PC-9 (cell line): ENCODE data around the gene TRPM7. TPM values are rescaled to one million over a fixed set of nuclear protein-coding genes. Genes with fewer than 3 reads are reported as not detected.

Experiments used
- Bru-seq: library from RNA; stranded (reverse); fragments of 400-500 nt; gene quantifications from one replicate; lab custom pipeline; 2021; lab: Mats Ljungman, UMichigan
- BruChase-seq, 2 experiments: library from RNA; stranded (reverse); fragments of 400-500 nt; gene quantifications; one replicate each; lab custom pipeline; 2021; lab: Mats Ljungman, UMichigan
- BruUV-seq: library from RNA; stranded (reverse); fragments of 400-500 nt; replicated peaks from 2 replicates; lab custom pipeline; 2021; lab: Mats Ljungman, UMichigan
- CTCF ChIA-PET: fragments of 300-600 bp; sonication (Branson Sonifier 250); formaldehyde crosslinking; loops from one replicate; lab custom pipeline; 2022; ENCODE audit warnings: antibody characterized with exemption; lab: Charles Lee
- POLR2A ChIA-PET: fragments of 300-600 bp; sonication (Branson Sonifier 250); formaldehyde crosslinking; loops from one replicate; lab custom pipeline; 2022; ENCODE audit warnings: antibody characterized with exemption; ENCODE audit not compliant: unreplicated experiment; lab: Charles Lee
- DNase-seq, 2 experiments: peaks; one replicate each; pipeline versions ENCODE4 v3.0.0 to v3.0.0-alpha.2; 2015 to 2022; ENCODE audit warnings: mixed read lengths in 1 of 2
- H2AFZ ChIP-seq: fragments of 200-600 bp; sonication (generic); 2 replicates; pipeline ENCODE4 v1.8.1; 2017; ENCODE audit warnings: antibody characterized with exemption
- H3F3A ChIP-seq: fragments of 200-600 bp; sonication (generic); 2 replicates; pipeline ENCODE4 v1.8.1; 2017; ENCODE audit warnings: antibody characterized with exemption, mild to moderate bottlenecking, low read depth; ENCODE audit not compliant: insufficient read depth
- H3K27ac ChIP-seq: fragments of 200-600 bp; sonication (generic); 2 replicates; pipeline ENCODE4 v1.6.1; 2016; ENCODE audit warnings: mixed run types
- H3K27me3 ChIP-seq: fragments of 200-600 bp; sonication (generic); 2 replicates; pipeline ENCODE4 v1.6.1; 2016; ENCODE audit warnings: low read depth, mixed run types; ENCODE audit not compliant: insufficient read depth
- H3K36me3 ChIP-seq: fragments of 200-600 bp; sonication (generic); 2 replicates; pipeline ENCODE4 v1.6.1; 2016; ENCODE audit warnings: low read depth, mixed run types
- H3K4me1 ChIP-seq: fragments of 200-600 bp; sonication (generic); replicated peaks from 2 replicates; pipeline ENCODE4 v1.6.1; 2016; ENCODE audit warnings: mixed run types; ENCODE audit not compliant: insufficient read depth
- H3K4me2 ChIP-seq: fragments of 200-600 bp; sonication (generic); 2 replicates; pipeline ENCODE4 v1.6.1; 2017; ENCODE audit warnings: mixed run types
- H3K4me3 ChIP-seq: fragments of 200-600 bp; sonication (generic); 2 replicates; pipeline ENCODE4 v1.6.1; 2016; ENCODE audit warnings: mixed run types
- H3K79me2 ChIP-seq: fragments of 200-600 bp; sonication (generic); 2 replicates; pipeline ENCODE4 v1.6.1; 2017; ENCODE audit warnings: low read depth, mixed run types
- H3K9me2 ChIP-seq: fragments of 200-600 bp; sonication (generic); 2 replicates; pipeline ENCODE4 v1.8.1; 2017; ENCODE audit warnings: mild to moderate bottlenecking; ENCODE audit not compliant: insufficient read depth
- H3K9me3 ChIP-seq: fragments of 200-600 bp; sonication (generic); 2 replicates; pipeline ENCODE4 v1.8.1; 2016; ENCODE audit warnings: low read depth; ENCODE audit not compliant: insufficient read depth
- H4K20me1 ChIP-seq: fragments of 200-600 bp; sonication (generic); 2 replicates; pipeline ENCODE4 v1.8.1; 2017; ENCODE audit not compliant: insufficient read depth
- EZH2 ChIP-seq: fragments of 200-600 bp; sonication (generic); IDR thresholded peaks from 2 replicates; pipeline ENCODE4 v1.8.0; 2017; ENCODE audit warnings: antibody characterized with exemption, low read depth
- intact Hi-C: fragments of 100-400 bp; cut with micrococcal nuclease; formaldehyde crosslinking; loops from one replicate; pipeline ENCODE4 v1.10.0; 2022; ENCODE audit not compliant: unreplicated experiment
- long read RNA-seq: library from polyadenylated mRNA; stranded (forward); transcript quantifications from one replicate; pipeline ENCODE4 v2.0.0, GENCODE V29; 2022
- total RNA-seq: library from RNA; stranded (reverse); gene quantifications from 2 replicates; pipeline ENCODE4 v1.2.3, GENCODE V29; 2021
- TF ChIP-seq, protein P1 (sequence below): fragments of 200-600 bp; sonication (generic); conservative IDR thresholded peaks from 2 replicates; pipeline ENCODE4 v1.6.1; 2017; ENCODE audit warnings: mixed run types, antibody characterized with exemption, mild to moderate bottlenecking, moderate library complexity

Gene TRPM7, protein sequence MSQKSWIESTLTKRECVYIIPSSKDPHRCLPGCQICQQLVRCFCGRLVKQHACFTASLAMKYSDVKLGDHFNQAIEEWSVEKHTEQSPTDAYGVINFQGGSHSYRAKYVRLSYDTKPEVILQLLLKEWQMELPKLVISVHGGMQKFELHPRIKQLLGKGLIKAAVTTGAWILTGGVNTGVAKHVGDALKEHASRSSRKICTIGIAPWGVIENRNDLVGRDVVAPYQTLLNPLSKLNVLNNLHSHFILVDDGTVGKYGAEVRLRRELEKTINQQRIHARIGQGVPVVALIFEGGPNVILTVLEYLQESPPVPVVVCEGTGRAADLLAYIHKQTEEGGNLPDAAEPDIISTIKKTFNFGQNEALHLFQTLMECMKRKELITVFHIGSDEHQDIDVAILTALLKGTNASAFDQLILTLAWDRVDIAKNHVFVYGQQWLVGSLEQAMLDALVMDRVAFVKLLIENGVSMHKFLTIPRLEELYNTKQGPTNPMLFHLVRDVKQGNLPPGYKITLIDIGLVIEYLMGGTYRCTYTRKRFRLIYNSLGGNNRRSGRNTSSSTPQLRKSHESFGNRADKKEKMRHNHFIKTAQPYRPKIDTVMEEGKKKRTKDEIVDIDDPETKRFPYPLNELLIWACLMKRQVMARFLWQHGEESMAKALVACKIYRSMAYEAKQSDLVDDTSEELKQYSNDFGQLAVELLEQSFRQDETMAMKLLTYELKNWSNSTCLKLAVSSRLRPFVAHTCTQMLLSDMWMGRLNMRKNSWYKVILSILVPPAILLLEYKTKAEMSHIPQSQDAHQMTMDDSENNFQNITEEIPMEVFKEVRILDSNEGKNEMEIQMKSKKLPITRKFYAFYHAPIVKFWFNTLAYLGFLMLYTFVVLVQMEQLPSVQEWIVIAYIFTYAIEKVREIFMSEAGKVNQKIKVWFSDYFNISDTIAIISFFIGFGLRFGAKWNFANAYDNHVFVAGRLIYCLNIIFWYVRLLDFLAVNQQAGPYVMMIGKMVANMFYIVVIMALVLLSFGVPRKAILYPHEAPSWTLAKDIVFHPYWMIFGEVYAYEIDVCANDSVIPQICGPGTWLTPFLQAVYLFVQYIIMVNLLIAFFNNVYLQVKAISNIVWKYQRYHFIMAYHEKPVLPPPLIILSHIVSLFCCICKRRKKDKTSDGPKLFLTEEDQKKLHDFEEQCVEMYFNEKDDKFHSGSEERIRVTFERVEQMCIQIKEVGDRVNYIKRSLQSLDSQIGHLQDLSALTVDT (N-terminal part only)
- total RNA-seq (33.6 and 40.3 TPM in 2 replicates), Bru-seq, nascent RNA (percentile 87 among the genes with signal in this experiment), BruChase-seq, experiment 1, labeled RNA remaining after a 2-hour chase (percentile 91 among the genes with signal in this experiment), BruChase-seq, experiment 2, labeled RNA remaining after a 6-hour chase (percentile 85 among the genes with signal in this experiment)
- long read RNA-seq, full-length matches to known transcripts = 2 of 8 reads
- long read RNA-seq, partial matches to known transcripts = 0 of 8 reads
- long read RNA-seq, other reads (novel, unspliced or antisense) = 6 of 8 reads

DNA sequence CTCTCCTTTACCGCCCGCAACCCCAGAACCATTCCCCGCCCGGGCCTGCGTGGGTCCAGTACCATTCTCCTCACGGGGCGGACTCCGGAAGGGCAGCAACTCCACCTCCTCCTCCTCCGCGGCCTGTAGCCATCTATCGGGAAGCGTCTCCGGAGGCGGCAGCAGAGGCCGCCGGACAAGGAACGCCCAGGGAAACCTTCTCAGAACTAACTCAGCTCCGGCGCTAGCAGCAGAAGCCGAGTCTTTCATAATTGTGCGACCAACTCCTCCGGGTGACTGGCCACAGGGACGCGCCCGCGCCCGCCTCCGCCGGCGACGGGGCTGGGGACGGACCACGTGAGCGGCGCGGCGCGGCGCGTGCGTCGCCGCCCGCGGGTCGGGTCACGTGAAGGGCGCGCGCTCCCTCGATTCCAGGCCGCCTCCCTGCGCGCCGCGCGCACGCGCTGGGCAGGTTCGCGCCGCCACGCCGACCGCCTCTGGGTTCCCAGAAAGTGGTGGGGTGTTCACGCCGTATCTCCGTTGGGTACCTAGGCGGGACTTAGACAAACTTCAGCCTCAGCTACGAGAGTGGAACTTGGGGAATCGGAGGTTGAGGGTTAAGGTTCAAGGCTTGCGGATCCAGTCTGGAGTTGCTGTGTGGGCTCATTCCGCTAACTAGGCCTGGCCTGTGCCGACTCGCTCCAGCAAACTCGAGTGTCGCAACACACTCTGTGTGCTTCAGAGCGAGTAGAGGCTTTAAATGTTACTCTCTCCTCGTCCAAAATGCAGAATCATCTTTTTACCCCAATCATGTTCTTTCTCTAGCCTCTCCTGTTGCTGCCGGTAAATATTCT lies at the start of gene TRPM7:
Gene TRPM7, minus strand, starts transcription at position 329 of the 833 bp plus-strand sequence. Its CDS starts 264 bp downstream, at position 65.
- ChIA-PET POLR2A (no interaction called here), CTCF (no interaction called here)
- no peaks in the 10 kb centered on the region for H3K36me3 ChIP-seq
- no peaks in the 10 kb centered on the region for H3K27me3 ChIP-seq
- H3K9me2 ChIP-seq = no peaks in the 10 kb centered on the region
- DNase-seq = peak; percentile 66 to 87
- peak within 1 kb of the TSS; percentile 92 for H3K4me2 ChIP-seq
- H3K4me1 ChIP-seq = peaks cover 24% of the 10 kb centered on the region
- TF ChIP-seq, protein P1, sequence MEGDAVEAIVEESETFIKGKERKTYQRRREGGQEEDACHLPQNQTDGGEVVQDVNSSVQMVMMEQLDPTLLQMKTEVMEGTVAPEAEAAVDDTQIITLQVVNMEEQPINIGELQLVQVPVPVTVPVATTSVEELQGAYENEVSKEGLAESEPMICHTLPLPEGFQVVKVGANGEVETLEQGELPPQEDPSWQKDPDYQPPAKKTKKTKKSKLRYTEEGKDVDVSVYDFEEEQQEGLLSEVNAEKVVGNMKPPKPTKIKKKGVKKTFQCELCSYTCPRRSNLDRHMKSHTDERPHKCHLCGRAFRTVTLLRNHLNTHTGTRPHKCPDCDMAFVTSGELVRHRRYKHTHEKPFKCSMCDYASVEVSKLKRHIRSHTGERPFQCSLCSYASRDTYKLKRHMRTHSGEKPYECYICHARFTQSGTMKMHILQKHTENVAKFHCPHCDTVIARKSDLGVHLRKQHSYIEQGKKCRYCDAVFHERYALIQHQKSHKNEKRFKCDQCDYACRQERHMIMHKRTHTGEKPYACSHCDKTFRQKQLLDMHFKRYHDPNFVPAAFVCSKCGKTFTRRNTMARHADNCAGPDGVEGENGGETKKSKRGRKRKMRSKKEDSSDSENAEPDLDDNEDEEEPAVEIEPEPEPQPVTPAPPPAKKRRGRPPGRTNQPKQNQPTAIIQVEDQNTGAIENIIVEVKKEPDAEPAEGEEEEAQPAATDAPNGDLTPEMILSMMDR = no peak
- TF ChIP-seq EZH2 = no peak
- peak within 1 kb of the TSS; percentile 89 for H3K27ac ChIP-seq
- peak within 1 kb of the TSS; percentile 95 for H2AFZ ChIP-seq
- TSS peak; percentile 88 for BruUV-seq
- no peaks in the 10 kb centered on the region; the same call in 1 of the 2 replicates for H4K20me1 ChIP-seq
- peaks cover 9% of the 10 kb centered on the region; the same call in 1 of the 2 replicates for H3F3A ChIP-seq
- intact Hi-C loops = no loop called here
- H3K79me2 ChIP-seq = peaks cover 43% of the 10 kb centered on the region
- H3K9me3 ChIP-seq = no peaks in the 10 kb centered on the region
- peak within 1 kb of the TSS; percentile 90 for H3K4me3 ChIP-seq

DNA sequence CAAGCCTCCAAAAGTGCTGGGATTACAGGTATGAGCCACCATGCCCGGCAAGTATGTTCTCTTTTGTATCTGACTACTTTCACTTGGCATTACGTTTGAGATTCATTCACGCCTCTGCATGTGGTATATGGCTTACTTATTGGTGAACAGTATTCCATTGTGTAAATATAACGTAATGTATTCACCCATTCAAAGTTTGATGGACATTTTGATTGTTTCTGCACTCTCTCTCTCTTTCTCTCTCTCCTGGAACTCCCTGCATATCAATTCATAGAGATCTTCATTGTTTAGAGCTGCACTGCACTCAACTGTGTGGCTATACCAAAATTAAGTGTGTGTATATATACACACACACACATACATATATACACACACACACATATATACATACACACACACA lies 48.6 kb upstream of the TRPM7 start:
- intact Hi-C loops = no loop called here
- Histone ChIP-seq H3K9me2 (no peaks in the 10 kb centered on the region), H3K36me3 (no peaks in the 10 kb centered on the region), H3K79me2 (no peaks in the 10 kb centered on the region), H3K27ac (no peak overlapping the region), H3K4me1 (no peaks in the 10 kb centered on the region), H3K27me3 (no peaks in the 10 kb centered on the region), H2AFZ (no peak overlapping the region), H3K9me3 (no peaks in the 10 kb centered on the region), H4K20me1 (no peaks in the 10 kb centered on the region), H3K4me2 (no peak overlapping the region), H3K4me3 (no peak overlapping the region), H3F3A (no peaks in the 10 kb centered on the region)
- TF ChIP-seq, protein P1 = no peak
- no peak for TF ChIP-seq EZH2
- CTCF ChIA-PET = no interaction called here
- no peak for DNase-seq
- POLR2A ChIA-PET = no interaction called here
- BruUV-seq = no TSS peak
